ENCODE results near the gene SLC16A3. TPM values are rescaled to one million over a fixed set of nuclear protein-coding genes. Genes with fewer than 3 reads are reported as not detected.
"Not testable (repeated sequence)": the region's sequence is repeated elsewhere in the genome, so short reads cannot be mapped to it uniquely, and the experiment has no call there.

Gene SLC16A3
- polyA plus RNA-seq, 3 donors, result 26.3 to 103 (median 35.3) TPM

GRCh38 chr17:82204831-82205719 is 23.8 kb upstream of the SLC16A3 start:
- Histone ChIP-seq H3K4me1 (ENCODE audit: control insufficient read depth in 1 of 2, insufficient read depth in 2 of 2, low read length in 2 of 2) (peaks cover 16 to 21% of the 10 kb centered on the region in 2 donors), H3K36me3 (replicated peaks in 1 of 2; ENCODE audit: control insufficient read depth in 1 of 2, insufficient read depth in 2 of 2, low read length in 2 of 2) (no peaks in the 10 kb centered on the region), H3K27me3 (ENCODE audit: control insufficient read depth in 2 of 2, insufficient read depth in 2 of 2, low read length in 2 of 2) (no peaks in the 10 kb centered on the region), H3K27ac (ENCODE audit: low read depth in 1 of 2, low read length in 2 of 2) (no peak overlapping the region), H3K79me2 (ENCODE audit: insufficient read depth, low read length) (peaks cover 3% of the 10 kb centered on the region), H3K4me2 (replicated peaks; ENCODE audit: extremely low read depth, low read length, poor library complexity, severe bottlenecking) (no peak overlapping the region), H3K4me3 (replicated peaks in 1 of 3; ENCODE audit: low read depth in 2 of 3, low read length in 3 of 3) (no peak overlapping the region), H4K20me1 (ENCODE audit: insufficient read depth, low read length) (peaks cover 6% of the 10 kb centered on the region), H2AFZ (ENCODE audit: insufficient read depth, low read depth, low read length, poor library complexity, severe bottlenecking) (no peak overlapping the region), H3K9ac (ENCODE audit: insufficient read depth, low read length, poor library complexity, severe bottlenecking) (no peak overlapping the region), H3K9me3 (replicated peaks in 1 of 2; ENCODE audit: control insufficient read depth in 1 of 2, insufficient read depth in 1 of 2, low read length in 2 of 2) (no peaks in the 10 kb centered on the region)
- Mint-ChIP-seq H3K27me3 (ENCODE audit: low read depth in 3 of 3) (peaks cover 0 to 4% (median 0%) of the 10 kb centered on the region in 3 donors), H3K9me3 (peaks cover 0 to 2% (median 0%) of the 10 kb centered on the region in 7 donors), H3K36me3 (peaks cover 5 to 10% of the 10 kb centered on the region in 2 donors), H3K4me3 (no peak overlapping the region), H3K27ac (peak overlapping the region in 5 of 7 donors; percentile 23 to 93 (median 87)), H3K4me1 (peaks cover 21% of the 10 kb centered on the region)
- 79% methylated on average over 22 of the region's 25 CpGs for WGBS (ENCODE audit: insufficient coverage)
- intact Hi-C loops (cut with micrococcal nuclease), result loop anchor here (5.0 kb wide), 1 partner anchor 37 kb away; no protein-coding TSS in a partner anchor
- DNase-seq, result peak in 1 of 3 donors; percentile 32
- TF ChIP-seq, protein P1, sequence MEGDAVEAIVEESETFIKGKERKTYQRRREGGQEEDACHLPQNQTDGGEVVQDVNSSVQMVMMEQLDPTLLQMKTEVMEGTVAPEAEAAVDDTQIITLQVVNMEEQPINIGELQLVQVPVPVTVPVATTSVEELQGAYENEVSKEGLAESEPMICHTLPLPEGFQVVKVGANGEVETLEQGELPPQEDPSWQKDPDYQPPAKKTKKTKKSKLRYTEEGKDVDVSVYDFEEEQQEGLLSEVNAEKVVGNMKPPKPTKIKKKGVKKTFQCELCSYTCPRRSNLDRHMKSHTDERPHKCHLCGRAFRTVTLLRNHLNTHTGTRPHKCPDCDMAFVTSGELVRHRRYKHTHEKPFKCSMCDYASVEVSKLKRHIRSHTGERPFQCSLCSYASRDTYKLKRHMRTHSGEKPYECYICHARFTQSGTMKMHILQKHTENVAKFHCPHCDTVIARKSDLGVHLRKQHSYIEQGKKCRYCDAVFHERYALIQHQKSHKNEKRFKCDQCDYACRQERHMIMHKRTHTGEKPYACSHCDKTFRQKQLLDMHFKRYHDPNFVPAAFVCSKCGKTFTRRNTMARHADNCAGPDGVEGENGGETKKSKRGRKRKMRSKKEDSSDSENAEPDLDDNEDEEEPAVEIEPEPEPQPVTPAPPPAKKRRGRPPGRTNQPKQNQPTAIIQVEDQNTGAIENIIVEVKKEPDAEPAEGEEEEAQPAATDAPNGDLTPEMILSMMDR (IDR thresholded peaks at IDR 0.05), result no peak

DNA sequence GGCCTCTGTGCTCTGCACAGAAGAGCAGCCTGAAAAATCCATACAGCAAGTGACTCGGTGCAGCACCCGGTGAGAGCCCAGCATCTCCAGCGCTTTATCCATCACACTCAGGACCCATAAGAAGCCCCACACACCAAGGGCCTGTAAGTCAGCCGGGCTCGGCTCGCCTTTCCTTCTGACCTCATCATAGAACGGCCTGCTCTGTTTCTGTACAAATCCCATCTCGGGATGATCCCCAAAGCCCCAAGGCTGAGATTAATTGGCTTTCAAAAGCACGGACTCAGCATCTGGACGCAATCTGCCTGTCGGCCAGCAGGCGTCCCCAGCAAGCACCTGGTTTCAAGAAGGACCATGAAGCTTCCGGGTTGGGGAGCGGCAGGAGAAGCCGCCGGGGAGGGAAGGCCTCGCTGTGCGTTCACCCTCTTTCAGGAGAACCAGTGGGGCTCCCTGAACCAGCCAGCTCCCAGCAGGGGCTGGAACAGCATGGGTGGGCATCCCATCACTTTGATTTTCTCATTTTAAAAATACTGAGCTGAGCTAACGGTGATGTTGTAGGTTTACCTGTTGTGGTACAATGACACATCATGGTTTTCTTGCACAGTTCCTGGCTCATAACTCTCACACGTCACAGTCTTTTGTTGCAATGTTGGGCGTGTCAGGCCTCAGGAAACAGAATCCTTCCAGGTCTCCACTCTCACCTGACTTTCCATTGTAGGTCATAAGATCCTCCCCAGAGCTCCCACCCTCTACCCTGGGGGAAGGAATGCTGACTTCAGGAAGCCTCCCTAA is 22.9 kb upstream of the SLC16A3 start:
- peak overlapping the region; percentile 65 to 86 for H3K27ac ChIP-seq (ENCODE audit: low read depth in 1 of 2, low read length in 2 of 2)
- Mint-ChIP-seq H3K4me1 (peaks cover 21% of the 10 kb centered on the region), H3K27ac (peak overlapping the region; percentile 87 to 95 (median 92)), H3K36me3 (peaks cover 5 to 6% of the 10 kb centered on the region in 2 donors), H3K9me3 (peaks cover 0 to 2% (median 0%) of the 10 kb centered on the region in 7 donors), H3K27me3 (ENCODE audit: low read depth in 3 of 3) (peaks cover 0 to 4% (median 0%) of the 10 kb centered on the region in 3 donors), H3K4me3 (peak overlapping the region; percentile 31 to 55)
- peak overlapping the region; percentile 38 for H3K9ac ChIP-seq (ENCODE audit: insufficient read depth, low read length, poor library complexity, severe bottlenecking)
- peak overlapping the region; percentile 68 for H2AFZ ChIP-seq (ENCODE audit: insufficient read depth, low read depth, low read length, poor library complexity, severe bottlenecking)
- no peaks in the 10 kb centered on the region for H3K36me3 ChIP-seq (replicated peaks in 1 of 2; ENCODE audit: control insufficient read depth in 1 of 2, insufficient read depth in 2 of 2, low read length in 2 of 2)
- DNase-seq, result peak; percentile 82 to 86 (median 86)
- H4K20me1 ChIP-seq (ENCODE audit: insufficient read depth, low read length), result peaks cover 6% of the 10 kb centered on the region
- TF ChIP-seq, protein P1 (IDR thresholded peaks at IDR 0.05), result peak; percentile 97
- H3K79me2 ChIP-seq (ENCODE audit: insufficient read depth, low read length), result peaks cover 3% of the 10 kb centered on the region
- peaks cover 16 to 21% of the 10 kb centered on the region in 2 donors for H3K4me1 ChIP-seq (ENCODE audit: control insufficient read depth in 1 of 2, insufficient read depth in 2 of 2, low read length in 2 of 2)
- H3K27me3 ChIP-seq (ENCODE audit: control insufficient read depth in 2 of 2, insufficient read depth in 2 of 2, low read length in 2 of 2), result no peaks in the 10 kb centered on the region
- intact Hi-C loops (cut with micrococcal nuclease), result loop anchor here (5.0 kb wide), 1 partner anchor 36 kb away; no protein-coding TSS in a partner anchor
- peak overlapping the region in 1 of 3 experiments; percentile 45 for H3K4me3 ChIP-seq (replicated peaks in 1 of 3; ENCODE audit: low read depth in 2 of 3, low read length in 3 of 3)
- WGBS (ENCODE audit: insufficient coverage), result 18% methylated on average over 15 of the region's 21 CpGs
- H3K4me2 ChIP-seq (replicated peaks; ENCODE audit: extremely low read depth, low read length, poor library complexity, severe bottlenecking), result peak overlapping the region; percentile 50
- H3K9me3 ChIP-seq (replicated peaks in 1 of 2; ENCODE audit: control insufficient read depth in 1 of 2, insufficient read depth in 1 of 2, low read length in 2 of 2), result no peaks in the 10 kb centered on the region

GRCh38 chr17:82210655-82211054 is 18.2 kb upstream of the SLC16A3 start:
- peaks cover 40% of the 10 kb centered on the region for H3K4me1 Mint-ChIP-seq
- H3K4me2 ChIP-seq (replicated peaks; ENCODE audit: extremely low read depth, low read length, poor library complexity, severe bottlenecking); H3K36me3 Mint-ChIP-seq; H3K9me3 ChIP-seq (replicated peaks in 1 of 2; ENCODE audit: control insufficient read depth in 1 of 2, insufficient read depth in 1 of 2, low read length in 2 of 2); H3K27ac ChIP-seq (ENCODE audit: low read depth in 1 of 2, low read length in 2 of 2); H3K4me3 ChIP-seq (replicated peaks in 1 of 3; ENCODE audit: low read depth in 2 of 3, low read length in 3 of 3); H3K79me2 ChIP-seq (ENCODE audit: insufficient read depth, low read length); H4K20me1 ChIP-seq (ENCODE audit: insufficient read depth, low read length); H3K9ac ChIP-seq (ENCODE audit: insufficient read depth, low read length, poor library complexity, severe bottlenecking); H2AFZ ChIP-seq (ENCODE audit: insufficient read depth, low read depth, low read length, poor library complexity, severe bottlenecking); H3K27me3 ChIP-seq (ENCODE audit: control insufficient read depth in 2 of 2, insufficient read depth in 2 of 2, low read length in 2 of 2); H3K9me3 Mint-ChIP-seq; H3K4me3 Mint-ChIP-seq; H3K36me3 ChIP-seq (replicated peaks in 1 of 2; ENCODE audit: control insufficient read depth in 1 of 2, insufficient read depth in 2 of 2, low read length in 2 of 2); DNase-seq; H3K27me3 Mint-ChIP-seq (ENCODE audit: low read depth in 3 of 3); H3K27ac Mint-ChIP-seq; intact Hi-C loops (cut with micrococcal nuclease): not testable (repeated sequence)
- peaks cover 44 to 53% of the 10 kb centered on the region in 2 donors for H3K4me1 ChIP-seq (ENCODE audit: control insufficient read depth in 1 of 2, insufficient read depth in 2 of 2, low read length in 2 of 2)
- WGBS (ENCODE audit: insufficient coverage), result no CpG with 5 or more reads among the region's 11 CpGs
